GM06990 (cell line): ENCODE data around the gene OR8B12.

Experiments
- DNase-seq: peaks from one replicate; pipeline ENCODE4 v3.0.0-alpha.2; 2011; ENCODE audit not compliant: insufficient read length; ENCODE audit errors: extremely low read depth
- H3K27me3 ChIP-seq: replicated peaks from 2 replicates; pipeline ENCODE4 v1.6.0; 2011; ENCODE audit warnings: low read length; ENCODE audit not compliant: control insufficient read depth, insufficient read depth
- H3K36me3 ChIP-seq: 2 replicates; pipeline ENCODE4 v1.5.1; 2011; ENCODE audit warnings: low read length; ENCODE audit not compliant: control insufficient read depth, insufficient read depth
- H3K4me3 ChIP-seq: replicated peaks from 2 replicates; pipeline ENCODE4 v1.5.1; 2011; ENCODE audit warnings: low read depth, mild to moderate bottlenecking, control low read depth, low read length
- TF ChIP-seq, protein P1 (sequence below): IDR thresholded peaks from 2 replicates; pipeline ENCODE4 v1.5.1; 2011; ENCODE audit warnings: low read length, control low read depth, mild to moderate bottlenecking, inconsistent platforms; ENCODE audit not compliant: insufficient read depth, poor library complexity, severe bottlenecking

The OR8B12 gene

DNA sequence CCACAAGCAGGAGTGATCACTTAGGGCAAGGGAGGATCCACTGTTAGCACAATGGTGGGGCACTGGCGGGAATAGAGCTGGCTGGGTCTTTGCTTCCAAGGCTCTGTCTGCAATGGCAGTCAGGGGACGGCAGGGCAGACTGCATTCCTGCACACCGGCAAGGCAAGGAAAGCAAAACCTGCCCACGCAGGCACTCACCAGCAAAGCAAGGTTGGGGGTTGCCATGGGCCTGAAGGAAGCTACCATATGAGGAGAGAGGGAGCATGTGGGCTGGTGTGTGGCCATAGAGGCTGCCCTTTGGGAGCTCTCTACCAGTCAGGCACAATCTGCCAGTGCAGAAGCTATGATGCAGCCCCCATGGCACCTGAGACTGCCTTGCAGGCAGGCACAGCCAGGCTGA is 33.2 kb downstream of the OR8B12 start:
- TF ChIP-seq, protein P1, sequence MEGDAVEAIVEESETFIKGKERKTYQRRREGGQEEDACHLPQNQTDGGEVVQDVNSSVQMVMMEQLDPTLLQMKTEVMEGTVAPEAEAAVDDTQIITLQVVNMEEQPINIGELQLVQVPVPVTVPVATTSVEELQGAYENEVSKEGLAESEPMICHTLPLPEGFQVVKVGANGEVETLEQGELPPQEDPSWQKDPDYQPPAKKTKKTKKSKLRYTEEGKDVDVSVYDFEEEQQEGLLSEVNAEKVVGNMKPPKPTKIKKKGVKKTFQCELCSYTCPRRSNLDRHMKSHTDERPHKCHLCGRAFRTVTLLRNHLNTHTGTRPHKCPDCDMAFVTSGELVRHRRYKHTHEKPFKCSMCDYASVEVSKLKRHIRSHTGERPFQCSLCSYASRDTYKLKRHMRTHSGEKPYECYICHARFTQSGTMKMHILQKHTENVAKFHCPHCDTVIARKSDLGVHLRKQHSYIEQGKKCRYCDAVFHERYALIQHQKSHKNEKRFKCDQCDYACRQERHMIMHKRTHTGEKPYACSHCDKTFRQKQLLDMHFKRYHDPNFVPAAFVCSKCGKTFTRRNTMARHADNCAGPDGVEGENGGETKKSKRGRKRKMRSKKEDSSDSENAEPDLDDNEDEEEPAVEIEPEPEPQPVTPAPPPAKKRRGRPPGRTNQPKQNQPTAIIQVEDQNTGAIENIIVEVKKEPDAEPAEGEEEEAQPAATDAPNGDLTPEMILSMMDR = no peak
- Histone ChIP-seq H3K36me3 (no peaks in the 10 kb centered on the region), H3K27me3 (no peaks in the 10 kb centered on the region), H3K4me3 (no peak overlapping the region)
- DNase-seq = no peak

DNA sequence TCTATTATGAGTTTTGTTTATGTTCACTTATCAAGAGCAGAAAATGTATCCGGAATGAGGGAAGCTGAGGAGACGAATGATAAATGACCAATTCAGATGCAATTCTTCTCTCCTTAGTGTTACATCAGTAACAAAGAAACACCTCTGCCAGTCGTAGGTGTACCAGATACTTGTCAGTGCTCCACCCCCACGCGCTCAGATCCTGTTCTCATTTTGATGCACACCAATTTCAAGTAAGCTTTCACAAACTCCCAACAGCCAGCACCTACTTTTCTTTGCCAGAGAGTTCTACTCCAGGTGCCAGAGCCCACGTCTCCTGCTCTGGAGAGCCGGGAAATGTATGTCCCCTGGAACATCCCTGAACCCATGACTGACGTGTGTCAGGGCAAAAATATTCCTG is 43.7 kb downstream of the OR8B12 start:
- TF ChIP-seq, protein P1 = no peak
- no peaks in the 10 kb centered on the region for H3K36me3 ChIP-seq
- no peak for DNase-seq
- no peak overlapping the region for H3K4me3 ChIP-seq
- no peaks in the 10 kb centered on the region for H3K27me3 ChIP-seq

DNA sequence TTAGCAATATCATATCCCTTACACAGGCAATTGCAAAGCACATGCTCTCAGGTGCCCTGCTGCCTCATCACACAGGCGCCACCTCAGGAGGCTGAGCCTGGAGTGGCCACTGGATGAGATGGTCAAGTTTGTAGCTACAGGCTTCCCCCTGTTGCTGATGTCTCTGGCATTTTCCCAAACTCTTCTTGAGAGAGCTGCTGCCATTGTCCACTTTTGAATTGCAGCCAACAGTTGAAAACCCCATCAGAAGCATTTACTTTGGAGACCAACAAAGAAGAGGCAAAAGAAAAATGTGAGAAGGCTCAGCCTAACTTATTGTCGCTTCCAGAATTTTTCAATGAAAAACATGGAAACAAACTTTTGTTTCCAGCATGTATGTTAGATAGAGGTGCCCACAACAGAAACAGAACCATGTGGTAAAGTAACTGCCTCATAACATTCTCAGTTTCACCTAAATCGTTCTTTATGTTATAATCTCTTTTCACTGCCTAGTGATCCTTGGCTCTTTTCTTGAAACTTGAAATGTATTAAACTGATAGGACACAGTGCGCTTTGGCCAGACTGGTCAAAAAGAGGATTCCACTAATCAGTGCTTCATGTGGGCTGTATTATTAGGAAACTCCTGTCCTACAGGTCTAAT is 50.3 kb downstream of the OR8B12 start:
- DNase-seq = no peak
- TF ChIP-seq, protein P1 = no peak
- H3K36me3 ChIP-seq = no peaks in the 10 kb centered on the region
- no peak overlapping the region for H3K4me3 ChIP-seq
- H3K27me3 ChIP-seq = no peaks in the 10 kb centered on the region
